Esophagus squamous epithelium (tissue), 4 donors: ENCODE data around the gene MPV17L2.

Experiments
- CTCF ChIP-seq, 6 experiments: fragments of 450-650 bp in 4 of 6; fragments of 200-600 bp in 2 of 6; sonication (generic) in 2 of 6; IDR thresholded peaks; one replicate each; pipeline ENCODE4 v1.5.1; 2016 to 2019; ENCODE audit warnings: antibody characterized with exemption in 6 of 6, mild to moderate bottlenecking in 4 of 6, moderate library complexity in 4 of 6
- POLR2A ChIP-seq, 4 donors: fragments of 450-650 bp; IDR thresholded peaks; one replicate each; pipeline ENCODE4 v1.6.1; 2017; ENCODE audit warnings: antibody characterized with exemption in 4 of 4, mild to moderate bottlenecking in 4 of 4, moderate library complexity in 3 of 4

DNA sequence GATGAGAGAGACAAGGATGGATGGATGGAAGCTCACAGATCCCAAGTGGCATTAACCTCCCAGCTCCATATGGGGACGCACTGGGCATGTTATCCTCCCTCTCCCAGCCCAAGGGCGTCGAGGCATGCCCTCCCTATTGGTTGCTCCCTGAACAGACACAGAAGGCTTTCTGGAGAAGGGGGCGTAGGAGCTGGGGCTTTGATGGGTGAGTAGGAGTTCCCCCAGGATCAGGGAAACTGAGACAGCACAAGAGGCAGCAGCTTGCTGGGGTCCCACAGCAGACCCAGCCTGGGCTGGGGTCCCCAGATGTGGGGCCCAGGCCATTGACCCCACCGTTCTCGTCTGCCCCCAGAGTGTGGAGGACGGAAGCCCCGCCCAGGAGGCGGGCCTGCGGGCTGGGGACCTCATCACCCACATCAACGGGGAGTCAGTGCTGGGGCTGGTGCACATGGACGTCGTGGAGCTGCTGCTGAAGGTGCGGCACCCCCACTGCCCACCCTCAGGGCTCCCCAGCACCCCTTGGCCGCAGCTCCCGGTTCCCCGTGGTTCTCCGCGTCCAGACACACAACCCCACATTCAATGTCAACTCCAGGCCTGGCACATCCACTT, 47.5 kb upstream of the MPV17L2 start:
- TF ChIP-seq CTCF (IDR thresholded peaks at IDR 0.05) = no peak
- no peak for TF ChIP-seq POLR2A (IDR thresholded peaks at IDR 0.05)
